ENCODE data around the gene KATNAL1. TPM values are rescaled to one million over a fixed set of nuclear protein-coding genes. Genes with fewer than 3 reads are reported as not detected.

Gene KATNAL1
- total RNA-seq, 1 donor from 2014 or later, result 46.9 TPM

GRCh38 chr13:30353060-30353459, 45.7 kb upstream of the KATNAL1 start:
- intact Hi-C loops (cut with micrococcal nuclease), result no loop called here

DNA sequence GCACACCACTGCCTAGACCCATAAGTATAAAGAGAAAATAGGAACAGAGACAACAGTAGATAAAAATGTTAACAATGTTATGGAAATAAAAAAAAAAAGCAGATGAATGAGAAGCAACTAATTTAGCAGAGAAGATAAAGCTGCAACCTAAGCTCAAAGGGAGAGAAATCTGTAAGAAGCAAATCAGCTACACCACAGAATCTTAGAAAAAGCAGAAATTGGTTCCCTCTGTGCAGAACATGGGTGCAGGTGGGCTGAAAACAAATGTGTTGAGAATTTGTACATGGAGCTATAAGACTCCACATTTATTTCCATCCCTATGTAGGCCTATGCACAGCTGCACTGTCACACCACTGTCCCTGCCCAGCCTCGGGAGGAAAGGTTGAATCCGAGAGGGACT, 44.8 kb upstream of the KATNAL1 start:
- Histone ChIP-seq H3K36me3 (no peaks in the 10 kb centered on the region), H3K9me3 (replicated peaks) (peaks cover 14% of the 10 kb centered on the region), H3K27me3 (ENCODE audit: low read depth) (no peaks in the 10 kb centered on the region), H3K4me1 (no peaks in the 10 kb centered on the region), H3K4me3 (no peak overlapping the region), H3K27ac (replicated peaks) (no peak overlapping the region)
- no peak for DNase-seq
- no peak for TF ChIP-seq CTCF (IDR thresholded peaks at IDR 0.05; ENCODE audit: borderline replicate concordance)
- intact Hi-C loops (cut with micrococcal nuclease), result no loop called here

More at GRCh38 chr13:30353060-30353459, 45.7 kb upstream of the KATNAL1 start:
- DNase-seq, result no peak
- Histone ChIP-seq H3K27me3 (ENCODE audit: low read depth) (no peaks in the 10 kb centered on the region), H3K4me1 (no peaks in the 10 kb centered on the region), H3K9me3 (replicated peaks) (peaks cover 14% of the 10 kb centered on the region), H3K36me3 (no peaks in the 10 kb centered on the region), H3K4me3 (no peak overlapping the region), H3K27ac (replicated peaks) (no peak overlapping the region)
- no peak for TF ChIP-seq CTCF (IDR thresholded peaks at IDR 0.05; ENCODE audit: borderline replicate concordance)

- Histone ChIP-seq H3K27ac (replicated peaks) (no peak overlapping the region), H3K9me3 (replicated peaks) (no peaks in the 10 kb centered on the region), H3K4me3 (no peak overlapping the region), H3K4me1 (peaks cover 8% of the 10 kb centered on the region), H3K36me3 (no peaks in the 10 kb centered on the region), H3K27me3 (ENCODE audit: low read depth) (no peaks in the 10 kb centered on the region)
- intact Hi-C loops (cut with micrococcal nuclease), result no loop called here
- TF ChIP-seq CTCF (IDR thresholded peaks at IDR 0.05; ENCODE audit: borderline replicate concordance), result no peak
- no peak for DNase-seq
Observed at GRCh38 chr13:30346789-30347167, 39.4 kb upstream of the KATNAL1 start.

DNA sequence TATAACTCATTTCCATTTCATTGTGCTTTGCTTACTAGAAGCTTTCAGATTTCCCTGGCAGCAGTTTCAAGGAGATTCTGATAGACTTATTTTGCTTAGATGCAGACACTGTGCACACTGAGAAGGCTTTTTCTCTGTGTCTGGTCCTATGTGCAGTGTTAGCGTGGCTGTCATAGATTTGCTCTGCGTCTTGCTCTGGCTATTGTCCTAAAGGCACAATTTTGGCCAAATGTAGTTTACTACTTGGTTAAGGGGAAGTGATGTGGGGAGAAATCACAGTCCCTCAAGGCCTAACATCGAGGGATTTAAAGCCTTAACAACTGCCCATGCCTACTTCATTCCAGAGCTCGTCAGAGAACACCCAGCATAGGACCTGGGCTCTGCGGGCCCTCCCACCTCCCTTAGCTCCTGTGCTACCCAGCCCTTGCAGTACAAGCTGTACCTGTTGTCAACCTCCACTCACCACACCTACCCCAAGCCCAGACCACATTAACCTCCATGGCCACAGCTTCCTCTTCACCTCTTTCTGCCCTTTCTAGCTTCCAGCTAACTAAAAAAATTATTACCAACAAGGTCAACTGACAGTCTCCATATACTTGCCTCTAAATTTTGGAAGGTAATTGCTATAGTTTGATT, 38.9 kb upstream of the KATNAL1 start:
- peaks cover 13% of the 10 kb centered on the region for H3K4me1 ChIP-seq
- H3K27ac ChIP-seq (replicated peaks), result no peak overlapping the region
- TF ChIP-seq CTCF (IDR thresholded peaks at IDR 0.05; ENCODE audit: borderline replicate concordance), result no peak
- no peaks in the 10 kb centered on the region for H3K9me3 ChIP-seq (replicated peaks)
- H3K27me3 ChIP-seq (ENCODE audit: low read depth), result no peaks in the 10 kb centered on the region
- H3K4me3 ChIP-seq, result no peak overlapping the region
- no peaks in the 10 kb centered on the region for H3K36me3 ChIP-seq
- DNase-seq, result no peak
- intact Hi-C loops (cut with micrococcal nuclease), result no loop called here

DNA sequence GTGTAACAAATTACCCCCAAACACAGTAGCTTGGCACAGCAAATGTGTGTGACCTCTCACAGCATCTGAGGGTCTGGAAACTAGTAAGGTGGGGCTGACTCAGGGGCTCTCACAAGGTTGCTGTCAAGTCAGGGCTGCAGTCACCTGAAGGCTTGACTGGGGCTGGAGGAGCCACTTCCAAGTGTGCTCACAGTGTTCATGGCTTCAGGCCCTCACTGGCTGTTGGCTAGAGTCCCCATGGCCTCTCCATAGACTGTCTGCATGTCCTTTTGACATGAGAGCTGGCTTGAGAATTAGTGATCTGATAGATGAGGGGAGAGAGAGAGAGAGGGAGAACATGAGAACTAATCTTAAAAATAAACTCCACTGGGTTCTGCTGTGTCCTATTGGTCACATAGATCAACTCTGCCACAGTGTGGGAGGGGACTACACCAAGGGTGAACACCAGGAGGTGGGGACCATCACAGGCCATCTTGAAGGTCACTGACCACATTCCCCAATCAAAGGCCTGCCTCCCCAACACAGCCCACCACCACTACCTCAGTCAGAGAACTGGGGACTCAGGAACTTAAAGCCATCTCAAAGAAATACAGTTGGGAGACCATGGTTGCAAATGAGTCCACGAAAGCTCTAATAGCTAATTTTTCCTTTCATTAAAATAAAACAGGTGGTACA, 38.2 kb upstream of the KATNAL1 start:
- no peak overlapping the region for H3K27ac ChIP-seq (replicated peaks)
- H3K36me3 ChIP-seq, result no peaks in the 10 kb centered on the region
- H3K27me3 ChIP-seq (ENCODE audit: low read depth), result no peaks in the 10 kb centered on the region
- H3K9me3 ChIP-seq (replicated peaks), result no peaks in the 10 kb centered on the region
- TF ChIP-seq CTCF (IDR thresholded peaks at IDR 0.05; ENCODE audit: borderline replicate concordance), result no peak
- peaks cover 21% of the 10 kb centered on the region for H3K4me1 ChIP-seq
- H3K4me3 ChIP-seq, result no peak overlapping the region
- intact Hi-C loops (cut with micrococcal nuclease), result no loop called here
- DNase-seq, result no peak

Measured in left ventricle myocardium inferior (tissue), 1 donor.